Aorta (tissue), 5 donors: ENCODE data around the gene PARD3. TPM values are rescaled to one million over a fixed set of nuclear protein-coding genes. Genes with fewer than 3 reads are reported as not detected.

Experiments
- ATAC-seq: fragments of 200-7000 bp; cut with Tn5 transposase; one replicate; pipeline ENCODE4 v1.9.1; 2022; ENCODE audit warnings: moderate library complexity; ENCODE audit not compliant: low FRiP score
- DNase-seq, 2 donors: peaks; one replicate each; pipeline ENCODE4 v3.0.0-alpha.2; 2020
- H3K27ac ChIP-seq, 2 donors: one replicate each; pipeline ENCODE4 v1.5.1; 2013; ENCODE audit warnings: low read length in 2 of 2, mild to moderate bottlenecking in 2 of 2, moderate library complexity in 2 of 2, control low read depth in 1 of 2, inconsistent platforms in 1 of 2, low read depth in 1 of 2
- H3K27me3 ChIP-seq, 2 donors: one replicate each; pipeline ENCODE4 v1.6.1; 2013; ENCODE audit warnings: control low read depth in 1 of 2, low read length in 1 of 2, mild to moderate bottlenecking in 1 of 2, moderate library complexity in 1 of 2; ENCODE audit not compliant: insufficient read depth in 2 of 2, control insufficient read depth in 1 of 2
- H3K36me3 ChIP-seq, 2 donors: one replicate each; pipeline ENCODE4 v1.6.1; 2013; ENCODE audit warnings: control low read depth in 1 of 2, low read length in 1 of 2, mild to moderate bottlenecking in 1 of 2; ENCODE audit not compliant: insufficient read depth in 2 of 2, control insufficient read depth in 1 of 2
- H3K4me1 ChIP-seq, 2 donors: one replicate each; pipeline ENCODE4 v1.6.1; 2013; ENCODE audit warnings: low read length in 2 of 2, control low read depth in 1 of 2, mild to moderate bottlenecking in 1 of 2, moderate library complexity in 1 of 2; ENCODE audit not compliant: insufficient read depth in 2 of 2, control insufficient read depth in 1 of 2
- H3K4me3 ChIP-seq, 2 donors: one replicate each; pipeline ENCODE4 v1.5.1; 2013; ENCODE audit warnings: low read length in 2 of 2, control low read depth in 1 of 2, mild to moderate bottlenecking in 1 of 2
- H3K9me3 ChIP-seq: one replicate; pipeline ENCODE4 v1.6.1; 2013; ENCODE audit warnings: mild to moderate bottlenecking, low read length; ENCODE audit not compliant: control insufficient read depth
- WGBS, 2 donors: extraction: QIAGEN DNeasy Blood & Tissue Kit; methylation state at CpG; one replicate each; pipeline ENCODE4 v1.1.7; 2013; 5-methylcytosine and 5-hydroxymethylcytosine counted together
- intact Hi-C, 2 donors: fragments of 100-400 bp; cut with DNase I; formaldehyde crosslinking; loops; one replicate each; pipeline versions ENCODE4 v1.14.2 to v1.15.0; 2022
- polyA plus RNA-seq, 2 donors: library from polyadenylated mRNA; stranded (reverse); fragments of 200-250 nt; gene quantifications; one replicate each; pipeline ENCODE4 v1.2.3, GENCODE V29; 2013
- total RNA-seq, 2 donors: library from RNA; stranded (reverse); fragmentation: NEBNext Ultra II Directional; extraction: Animal tissue kit (Norgen Biotek cat#: 25700); gene quantifications; one replicate each; pipeline ENCODE4 v1.2.1, GENCODE V29; 2021
- donor health status: healthy with polysubstance abuse.
- donor health status: Bipolar disorder and iron deficiency.
- donor health status: DM: no; HTN: no; CAD: no.
- donor health status: DM: no; HTN: no; CAD: no.
- donor health status: DM: yes; HTN: yes; CAD: no.

Gene PARD3
- total and polyA plus RNA-seq, 4 donors: 6.4 to 33.0 (median 28.7) TPM

- no peaks in the 10 kb centered on the region for H3K27me3 ChIP-seq
- no peak for DNase-seq
- H3K9me3 ChIP-seq: peaks cover 3% of the 10 kb centered on the region
- H3K4me1 ChIP-seq: no peaks in the 10 kb centered on the region
- H3K4me3 ChIP-seq: no peak overlapping the region
- intact Hi-C loops: no loop called here
- no peak for ATAC-seq
- H3K27ac ChIP-seq: no peak overlapping the region
- no peaks in the 10 kb centered on the region for H3K36me3 ChIP-seq
These were observed 717.4 kb downstream of the PARD3 start for GRCh38 chr10:34097682-34098081.

- ATAC-seq: no peak
These were observed 720.1 kb downstream of the PARD3 start for GRCh38 chr10:34094961-34095360.

GRCh38 chr10:34094146-34094696, 720.9 kb downstream of the PARD3 start:
- Histone ChIP-seq H3K4me3 (no peak overlapping the region), H3K27me3 (no peaks in the 10 kb centered on the region), H3K9me3 (peaks cover 3% of the 10 kb centered on the region), H3K4me1 (no peaks in the 10 kb centered on the region), H3K27ac (no peak overlapping the region), H3K36me3 (no peaks in the 10 kb centered on the region)
- DNase-seq: no peak
- 97 to 99% methylated on average over 7 of the region's 7 CpGs for WGBS, 2 donors
- intact Hi-C loops: no loop called here
- no peak for ATAC-seq

More at GRCh38 chr10:34094961-34095360, 720.1 kb downstream of the PARD3 start:
- Histone ChIP-seq H3K27ac (no peak overlapping the region), H3K36me3 (no peaks in the 10 kb centered on the region), H3K27me3 (no peaks in the 10 kb centered on the region), H3K9me3 (peaks cover 3% of the 10 kb centered on the region), H3K4me1 (no peaks in the 10 kb centered on the region), H3K4me3 (no peak overlapping the region)
- intact Hi-C loops: no loop called here
- no peak for DNase-seq

DNA sequence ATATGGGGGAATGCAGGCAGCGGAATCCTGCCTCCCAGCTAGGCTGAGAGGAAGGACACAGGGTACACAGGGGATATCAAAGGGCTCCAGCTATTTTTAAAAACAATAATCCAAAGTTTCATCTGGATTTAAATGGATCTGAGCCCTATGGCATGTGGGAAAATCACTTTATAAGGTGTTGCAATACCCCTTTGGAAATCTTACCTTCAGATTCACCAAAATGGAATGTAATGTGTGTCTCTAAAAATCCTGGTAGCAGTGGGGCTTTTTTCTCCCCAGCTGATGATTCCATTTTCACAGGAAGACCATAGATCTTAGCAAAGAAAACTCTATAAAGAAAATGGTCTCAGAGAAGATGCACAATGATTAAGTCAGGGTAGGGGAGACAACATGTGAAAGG, 722.2 kb downstream of the PARD3 start:
- no peaks in the 10 kb centered on the region for H3K36me3 ChIP-seq
- no peaks in the 10 kb centered on the region for H3K27me3 ChIP-seq
- no peak overlapping the region for H3K4me3 ChIP-seq
- no peak for DNase-seq
- ATAC-seq: no peak
- H3K27ac ChIP-seq: no peak overlapping the region
- intact Hi-C loops: no loop called here
- peaks cover 3% of the 10 kb centered on the region for H3K9me3 ChIP-seq
- 95 to 96% methylated on average over 1 of the region's 1 CpG for WGBS, 2 donors
- no peaks in the 10 kb centered on the region for H3K4me1 ChIP-seq

- Histone ChIP-seq H3K4me3 (no peak overlapping the region), H3K27me3 (no peaks in the 10 kb centered on the region), H3K9me3 (peaks cover 3% of the 10 kb centered on the region), H3K4me1 (no peaks in the 10 kb centered on the region), H3K36me3 (no peaks in the 10 kb centered on the region), H3K27ac (no peak overlapping the region)
- WGBS, 2 donors: 97% methylated on average over 6 of the region's 6 CpGs
- no peak for ATAC-seq
- DNase-seq: no peak
- intact Hi-C loops: no loop called here
These were observed 723.4 kb downstream of the PARD3 start for GRCh38 chr10:34091635-34092195.

GRCh38 chr10:34089253-34089652, 725.8 kb downstream of the PARD3 start:
- intact Hi-C loops: no loop called here
- WGBS, 2 donors: 96 to 97% methylated on average over 6 of the region's 6 CpGs
- Histone ChIP-seq H3K9me3 (peaks cover 3% of the 10 kb centered on the region), H3K4me3 (no peak overlapping the region), H3K27ac (no peak overlapping the region), H3K36me3 (no peaks in the 10 kb centered on the region), H3K4me1 (no peaks in the 10 kb centered on the region), H3K27me3 (no peaks in the 10 kb centered on the region)
- ATAC-seq: no peak
- DNase-seq: no peak

DNA sequence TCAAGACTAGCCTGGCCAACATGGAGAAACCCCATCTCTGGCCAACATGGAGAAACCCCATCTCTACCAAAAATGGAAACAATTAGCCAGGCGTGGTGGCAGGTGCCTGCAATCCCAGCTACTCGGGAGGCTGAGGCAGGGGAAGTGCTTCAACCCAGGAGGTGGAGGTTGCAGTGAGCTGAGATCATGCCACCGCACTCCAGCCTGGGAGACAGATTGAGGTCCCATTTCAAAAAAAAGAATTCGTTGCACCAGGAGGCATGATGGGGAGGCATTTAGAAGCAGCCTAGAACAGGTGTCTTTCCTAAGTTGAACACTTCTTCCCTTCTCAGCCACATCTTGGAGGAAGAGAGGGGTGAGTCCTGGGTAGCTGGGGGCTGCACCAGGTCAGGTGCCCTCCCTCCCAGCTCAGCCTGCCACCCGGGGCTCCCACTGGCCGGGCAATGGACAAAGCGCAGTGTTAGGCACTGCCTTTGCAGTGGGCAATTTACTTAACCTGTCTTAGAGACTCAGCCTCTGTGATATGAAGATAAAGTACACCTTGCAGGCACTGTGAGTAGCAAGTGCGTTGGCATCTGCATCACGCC, 726.8 kb downstream of the PARD3 start:
- Histone ChIP-seq H3K27ac (no peak overlapping the region), H3K9me3 (no peaks in the 10 kb centered on the region), H3K36me3 (no peaks in the 10 kb centered on the region), H3K27me3 (no peaks in the 10 kb centered on the region), H3K4me1 (no peaks in the 10 kb centered on the region), H3K4me3 (no peak overlapping the region)
- DNase-seq: no peak
- 96% methylated on average over 9 of the region's 9 CpGs for WGBS, 2 donors
- ATAC-seq: no peak
- intact Hi-C loops: no loop called here

DNA sequence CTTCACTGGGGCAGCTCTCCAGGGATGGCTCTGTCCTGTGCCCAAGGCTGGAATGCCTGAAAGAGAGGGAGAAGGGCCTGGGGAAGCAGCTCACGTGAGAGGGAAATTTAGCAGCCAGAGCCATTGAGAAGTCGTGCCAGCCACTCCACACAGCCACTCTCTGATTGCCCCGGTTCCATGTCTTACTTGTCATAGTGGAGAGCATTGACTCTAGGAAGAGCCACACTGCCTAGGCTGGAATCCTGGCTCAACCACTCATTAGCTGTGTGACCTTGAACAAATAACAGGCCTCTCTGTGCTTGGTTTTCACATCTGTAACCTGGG, 728.0 kb downstream of the PARD3 start:
- no peak for ATAC-seq
- WGBS, 2 donors: 85% methylated on average over 3 of the region's 3 CpGs
- Histone ChIP-seq H3K9me3 (no peaks in the 10 kb centered on the region), H3K27me3 (no peaks in the 10 kb centered on the region), H3K4me1 (no peaks in the 10 kb centered on the region), H3K36me3 (no peaks in the 10 kb centered on the region), H3K4me3 (no peak overlapping the region), H3K27ac (no peak overlapping the region)
- intact Hi-C loops: no loop called here
- no peak for DNase-seq

- Histone ChIP-seq H3K27ac (no peak overlapping the region), H3K4me3 (no peak overlapping the region), H3K4me1 (no peaks in the 10 kb centered on the region), H3K27me3 (no peaks in the 10 kb centered on the region), H3K9me3 (no peaks in the 10 kb centered on the region), H3K36me3 (no peaks in the 10 kb centered on the region)
- DNase-seq (no peak), ATAC-seq (no peak)
- intact Hi-C loops: no loop called here
- 98 to 100% methylated on average over 2 of the region's 2 CpGs for WGBS, 2 donors
These were observed 731.5 kb downstream of the PARD3 start for GRCh38 chr10:34083567-34083966.
